HG02970 (cell line): ENCODE data around the gene CTNND2.

Experiments
- ATAC-seq: cut with Tn5 transposase; IDR thresholded peaks from one replicate; pipeline ENCODE4 v1.9.1; 2021; ENCODE audit warnings: mild to moderate bottlenecking, moderate library complexity, moderate number of reproducible peaks; ENCODE audit not compliant: unreplicated experiment, low FRiP score

CTNND2 gene

GRCh38 chr5:11496137-11496719, 408.0 kb downstream of the CTNND2 start:
- ATAC-seq, result no peak

- no peak for ATAC-seq
Measured at GRCh38 chr5:11494340-11494739, 409.9 kb downstream of the CTNND2 start.

- no peak for ATAC-seq
Measured at GRCh38 chr5:11491404-11492075, 412.7 kb downstream of the CTNND2 start.

GRCh38 chr5:11483630-11484029, 420.6 kb downstream of the CTNND2 start:
- no peak for ATAC-seq

GRCh38 chr5:11482011-11482410, 422.2 kb downstream of the CTNND2 start:
- ATAC-seq, result no peak

GRCh38 chr5:11477786-11478185, 426.5 kb downstream of the CTNND2 start:
- no peak for ATAC-seq

- no peak for ATAC-seq
Measured at GRCh38 chr5:11476866-11477265, 427.4 kb downstream of the CTNND2 start.

GRCh38 chr5:11468334-11469039, 435.8 kb downstream of the CTNND2 start:
- no peak for ATAC-seq

- no peak for ATAC-seq
Measured at GRCh38 chr5:11467588-11467987, 436.7 kb downstream of the CTNND2 start.

- ATAC-seq, result no peak
Measured at GRCh38 chr5:11459716-11460115, 444.5 kb downstream of the CTNND2 start.

- no peak for ATAC-seq
Measured at GRCh38 chr5:11455505-11455904, 448.7 kb downstream of the CTNND2 start.

- no peak for ATAC-seq
Measured at GRCh38 chr5:11452852-11453251, 451.4 kb downstream of the CTNND2 start.

GRCh38 chr5:11449966-11450365, 454.3 kb downstream of the CTNND2 start:
- no peak for ATAC-seq

- no peak for ATAC-seq
Measured at GRCh38 chr5:11449217-11449616, 455.0 kb downstream of the CTNND2 start.

- ATAC-seq, result no peak
Measured at GRCh38 chr5:11443831-11444230, 460.4 kb downstream of the CTNND2 start.

- no peak for ATAC-seq
Measured at GRCh38 chr5:11432116-11432515, 472.1 kb downstream of the CTNND2 start.

GRCh38 chr5:11429254-11429653, 475.0 kb downstream of the CTNND2 start:
- no peak for ATAC-seq

GRCh38 chr5:11427569-11427968, 476.7 kb downstream of the CTNND2 start:
- no peak for ATAC-seq

- ATAC-seq, result no peak
Measured at GRCh38 chr5:11426442-11426841, 477.8 kb downstream of the CTNND2 start.

GRCh38 chr5:11422342-11422741, 481.9 kb downstream of the CTNND2 start:
- ATAC-seq, result no peak

GRCh38 chr5:11420969-11421368, 483.3 kb downstream of the CTNND2 start:
- ATAC-seq, result no peak

GRCh38 chr5:11415751-11416150, 488.5 kb downstream of the CTNND2 start:
- ATAC-seq, result no peak
